ENCODE results near the gene LRRC57. TPM values are rescaled to one million over a fixed set of nuclear protein-coding genes. Genes with fewer than 3 reads are reported as not detected.

Gene LRRC57
- total and polyA plus RNA-seq, 2 of the 8 experiments (the other 6 are each of a cell fraction or from before 2014, with no cell fraction given) = 5.0 to 12.7 TPM

GRCh38 chr15:42523331-42523730 is 25.3 kb downstream of the LRRC57 start (continued):
- TF ChIP-seq RXRA (IDR thresholded peaks at IDR 0.05; ENCODE audit: insufficient read depth, low read depth, low read length) (no peak), YY1 (IDR thresholded peaks at IDR 0.05; ENCODE audit: low read depth, low read length) (no peak)
